DND-41 (cell line): Measurements from ENCODE around the gene POLA1.

Source experiments
- ATAC-seq: fragments of 200-7000 bp; cut with Tn5 transposase; 3 replicates; pipeline ENCODE4 v1.9.1; 2021; ENCODE audit warnings: low read depth; ENCODE audit not compliant: insufficient read depth
- DNase-seq: peaks from one replicate; pipeline ENCODE4 v3.0.0-alpha.2; 2020
- H2AFZ ChIP-seq: 2 replicates; pipeline ENCODE4 v1.6.0; 2012; ENCODE audit warnings: low read depth, low read length
- H3K27ac ChIP-seq: 2 replicates; pipeline ENCODE4 v1.5.1; 2012; ENCODE audit warnings: low read length, inconsistent platforms
- H3K27me3 ChIP-seq: fragments of 200-600 bp; sonication (generic); 2 replicates; pipeline ENCODE4 v1.6.0; 2012; ENCODE audit warnings: low read length, mild to moderate bottlenecking, inconsistent platforms; ENCODE audit not compliant: insufficient read depth, poor library complexity
- H3K36me3 ChIP-seq: 2 replicates; pipeline ENCODE4 v1.5.1; 2012; ENCODE audit warnings: low read length, inconsistent platforms; ENCODE audit not compliant: insufficient read depth
- H3K4me1 ChIP-seq: 2 replicates; pipeline ENCODE4 v1.5.1; 2012; ENCODE audit warnings: mild to moderate bottlenecking, low read length; ENCODE audit not compliant: insufficient read depth
- H3K4me2 ChIP-seq: 2 replicates; pipeline ENCODE4 v1.6.0; 2012; ENCODE audit warnings: mild to moderate bottlenecking, moderate library complexity, low read length, inconsistent platforms; ENCODE audit not compliant: insufficient read depth
- H3K4me3 ChIP-seq, 2 experiments: fragments of 200-600 bp in 1 of 2; shearing (Covaris generic) in 1 of 2; 2 replicates each; pipeline ENCODE4 v1.5.1; 2012 to 2016; ENCODE audit warnings: inconsistent platforms in 2 of 2, low read length in 2 of 2, mild to moderate bottlenecking in 2 of 2, low read depth in 1 of 2, moderate library complexity in 1 of 2
- H3K79me2 ChIP-seq: 2 replicates; pipeline ENCODE4 v1.6.0; 2012; ENCODE audit warnings: low read length, inconsistent platforms; ENCODE audit not compliant: insufficient read depth
- H3K9ac ChIP-seq: 2 replicates; pipeline ENCODE4 v1.6.0; 2012; ENCODE audit warnings: low read depth, mild to moderate bottlenecking, inconsistent platforms, low read length, moderate library complexity
- H3K9me3 ChIP-seq: 2 replicates; pipeline ENCODE4 v1.5.1; 2012; ENCODE audit warnings: low read length, moderate library complexity, mild to moderate bottlenecking, inconsistent platforms; ENCODE audit not compliant: insufficient read depth, severe bottlenecking
- H4K20me1 ChIP-seq: 2 replicates; pipeline ENCODE4 v1.6.0; 2012; ENCODE audit warnings: low read length; ENCODE audit not compliant: insufficient read depth
- CTCF ChIP-seq: IDR thresholded peaks from 2 replicates; pipeline ENCODE4 v1.5.1; 2012; ENCODE audit warnings: borderline replicate concordance, low read length, moderate library complexity, mild to moderate bottlenecking; ENCODE audit not compliant: poor library complexity, severe bottlenecking; ENCODE audit errors: extremely low read depth
- EZH2 ChIP-seq: IDR thresholded peaks from 3 replicates; pipeline ENCODE4 v1.6.1; 2012; ENCODE audit warnings: borderline replicate concordance, low read depth, mild to moderate bottlenecking, moderate library complexity, low read length, inconsistent platforms; ENCODE audit not compliant: severe bottlenecking

Gene POLA1

GRCh38 chrX:24789047-24789446, 95.3 kb downstream of the POLA1 start:
- peaks cover 3% of the 10 kb centered on the region; the same call in 1 of the 2 replicates for H3K79me2 ChIP-seq
- no peak overlapping the region for H3K27ac ChIP-seq
- H3K9me3 ChIP-seq = no peaks in the 10 kb centered on the region
- no peak overlapping the region for H3K9ac ChIP-seq
- H3K36me3 ChIP-seq = peaks cover 35% of the 10 kb centered on the region; the same call in 1 of the 2 replicates
- no peaks in the 10 kb centered on the region for H3K4me1 ChIP-seq
- DNase-seq = no peak
- TF ChIP-seq EZH2 = no peak
- no peak for TF ChIP-seq CTCF
- H3K4me2 ChIP-seq = no peak overlapping the region
- H3K4me3 ChIP-seq = no peak overlapping the region
- no peak for ATAC-seq
- no peak overlapping the region for H2AFZ ChIP-seq
- H4K20me1 ChIP-seq = no peaks in the 10 kb centered on the region
- no peaks in the 10 kb centered on the region for H3K27me3 ChIP-seq

GRCh38 chrX:24790166-24790565, 96.4 kb downstream of the POLA1 start:
- Histone ChIP-seq H3K4me2 (no peak overlapping the region), H3K9me3 (no peaks in the 10 kb centered on the region), H4K20me1 (no peaks in the 10 kb centered on the region), H2AFZ (no peak overlapping the region), H3K27ac (no peak overlapping the region), H3K4me3 (no peak overlapping the region), H3K4me1 (no peaks in the 10 kb centered on the region), H3K79me2 (peaks cover 4% of the 10 kb centered on the region), H3K9ac (no peak overlapping the region), H3K36me3 (peaks cover 31% of the 10 kb centered on the region; the same call in 1 of the 2 replicates), H3K27me3 (no peaks in the 10 kb centered on the region)
- DNase-seq (no peak), ATAC-seq (no peak)
- no peak for TF ChIP-seq CTCF
- TF ChIP-seq EZH2 = no peak

- Histone ChIP-seq H2AFZ (no peak overlapping the region), H3K9me3 (no peaks in the 10 kb centered on the region), H3K4me2 (no peak overlapping the region), H3K27ac (no peak overlapping the region), H3K4me3 (no peak overlapping the region), H4K20me1 (peaks cover 6% of the 10 kb centered on the region; the same call in 1 of the 2 replicates), H3K36me3 (peaks cover 41% of the 10 kb centered on the region), H3K9ac (no peak overlapping the region), H3K79me2 (peaks cover 12% of the 10 kb centered on the region), H3K27me3 (no peaks in the 10 kb centered on the region), H3K4me1 (no peaks in the 10 kb centered on the region)
- DNase-seq (no peak), ATAC-seq (no peak)
- TF ChIP-seq EZH2 (no peak), CTCF (no peak)
Measured at GRCh38 chrX:24796204-24796603, 102.5 kb downstream of the POLA1 start.

- H3K27ac ChIP-seq = no peak overlapping the region
- peaks cover 9% of the 10 kb centered on the region for H3K79me2 ChIP-seq
- H3K4me3 ChIP-seq = no peak overlapping the region
- H3K36me3 ChIP-seq = peaks cover 51% of the 10 kb centered on the region
- no peak for DNase-seq
- TF ChIP-seq CTCF (no peak), EZH2 (no peak)
- no peaks in the 10 kb centered on the region for H3K4me1 ChIP-seq
- no peak overlapping the region for H2AFZ ChIP-seq
- H3K9ac ChIP-seq = no peak overlapping the region
- no peaks in the 10 kb centered on the region for H3K9me3 ChIP-seq
- peaks cover 8% of the 10 kb centered on the region; the same call in 1 of the 2 replicates for H4K20me1 ChIP-seq
- H3K27me3 ChIP-seq = no peaks in the 10 kb centered on the region
- ATAC-seq = no peak
- no peak overlapping the region for H3K4me2 ChIP-seq
Measured at GRCh38 chrX:24799078-24799477, 105.4 kb downstream of the POLA1 start.
